Panc1 (cell line): ENCODE data around the gene ELK3.

Source experiments
- CTCF ChIP-seq: fragments of 450-650 bp; IDR thresholded peaks from 2 replicates; pipeline ENCODE4 v1.5.1; 2017; ENCODE audit warnings: mild to moderate bottlenecking
- POLR2AphosphoS5 ChIP-seq: IDR thresholded peaks from 2 replicates; pipeline ENCODE4 v1.6.1; 2012; ENCODE audit warnings: mild to moderate bottlenecking, low read depth, low read length, moderate library complexity
- TF ChIP-seq, protein P1 (sequence below), 2 experiments: IDR thresholded peaks; 2 replicates each; pipeline ENCODE4 v1.6.1; 2011 to 2012; ENCODE audit warnings: low read depth in 2 of 2, control low read depth in 1 of 2, low read length in 1 of 2, mild to moderate bottlenecking in 1 of 2, moderate library complexity in 1 of 2; ENCODE audit not compliant: insufficient read depth in 1 of 2

DNA sequence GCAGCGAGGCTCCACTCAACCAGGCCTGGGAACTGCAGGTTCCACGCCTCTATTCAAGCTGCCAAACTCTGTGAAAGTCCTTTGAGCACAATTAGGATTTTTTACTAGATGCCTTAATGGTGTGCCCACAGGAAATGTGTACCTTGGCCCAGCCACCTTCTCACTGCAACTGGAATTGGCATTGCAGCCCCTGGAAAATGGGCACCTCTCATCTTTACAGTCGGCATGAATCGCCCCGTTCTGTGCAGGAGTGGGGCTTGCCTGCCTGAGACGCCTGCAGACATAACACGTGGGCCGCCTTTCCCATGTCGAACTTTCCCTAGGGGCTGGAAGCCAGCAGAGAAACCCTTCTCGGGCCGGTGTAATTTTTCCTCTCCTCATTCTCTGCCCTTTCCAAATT, 42.0 kb upstream of the ELK3 start:
- no peak for TF ChIP-seq POLR2AphosphoS5
- TF ChIP-seq CTCF = no peak
- TF ChIP-seq, protein P1, sequence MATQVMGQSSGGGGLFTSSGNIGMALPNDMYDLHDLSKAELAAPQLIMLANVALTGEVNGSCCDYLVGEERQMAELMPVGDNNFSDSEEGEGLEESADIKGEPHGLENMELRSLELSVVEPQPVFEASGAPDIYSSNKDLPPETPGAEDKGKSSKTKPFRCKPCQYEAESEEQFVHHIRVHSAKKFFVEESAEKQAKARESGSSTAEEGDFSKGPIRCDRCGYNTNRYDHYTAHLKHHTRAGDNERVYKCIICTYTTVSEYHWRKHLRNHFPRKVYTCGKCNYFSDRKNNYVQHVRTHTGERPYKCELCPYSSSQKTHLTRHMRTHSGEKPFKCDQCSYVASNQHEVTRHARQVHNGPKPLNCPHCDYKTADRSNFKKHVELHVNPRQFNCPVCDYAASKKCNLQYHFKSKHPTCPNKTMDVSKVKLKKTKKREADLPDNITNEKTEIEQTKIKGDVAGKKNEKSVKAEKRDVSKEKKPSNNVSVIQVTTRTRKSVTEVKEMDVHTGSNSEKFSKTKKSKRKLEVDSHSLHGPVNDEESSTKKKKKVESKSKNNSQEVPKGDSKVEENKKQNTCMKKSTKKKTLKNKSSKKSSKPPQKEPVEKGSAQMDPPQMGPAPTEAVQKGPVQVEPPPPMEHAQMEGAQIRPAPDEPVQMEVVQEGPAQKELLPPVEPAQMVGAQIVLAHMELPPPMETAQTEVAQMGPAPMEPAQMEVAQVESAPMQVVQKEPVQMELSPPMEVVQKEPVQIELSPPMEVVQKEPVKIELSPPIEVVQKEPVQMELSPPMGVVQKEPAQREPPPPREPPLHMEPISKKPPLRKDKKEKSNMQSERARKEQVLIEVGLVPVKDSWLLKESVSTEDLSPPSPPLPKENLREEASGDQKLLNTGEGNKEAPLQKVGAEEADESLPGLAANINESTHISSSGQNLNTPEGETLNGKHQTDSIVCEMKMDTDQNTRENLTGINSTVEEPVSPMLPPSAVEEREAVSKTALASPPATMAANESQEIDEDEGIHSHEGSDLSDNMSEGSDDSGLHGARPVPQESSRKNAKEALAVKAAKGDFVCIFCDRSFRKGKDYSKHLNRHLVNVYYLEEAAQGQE (IDR thresholded peaks at IDR 0.05; ENCODE audit: insufficient read depth in 1 of 2, low read depth in 2 of 2, low read length in 1 of 2) = no peak
